GM12878 (cell line): ENCODE measurements around the gene UST. TPM values are rescaled to one million over a fixed set of nuclear protein-coding genes. Genes with fewer than 3 reads are reported as not detected.

Experiments
- BRCA1 ChIP-seq: IDR thresholded peaks from 2 replicates; pipeline ENCODE4 v1.6.1; 2011; ENCODE audit warnings: low read depth, low read length, improper control_type of control experiment
- CHD1 ChIP-seq: IDR thresholded peaks from 2 replicates; pipeline ENCODE4 v1.6.1; 2012; ENCODE audit warnings: low read depth, low read length, improper control_type of control experiment
- CREB1 ChIP-seq: IDR thresholded peaks from 2 replicates; pipeline ENCODE4 v1.6.1; 2012; ENCODE audit warnings: low read depth, mild to moderate bottlenecking, inconsistent platforms
- FOS ChIP-seq: IDR thresholded peaks from 3 replicates; pipeline ENCODE4 v1.6.1; 2011; ENCODE audit warnings: borderline replicate concordance; ENCODE audit not compliant: insufficient read length; ENCODE audit errors: extremely low read depth
- FOXM1 ChIP-seq: IDR thresholded peaks from 2 replicates; pipeline ENCODE4 v1.6.1; 2012; ENCODE audit warnings: low read depth, mild to moderate bottlenecking, inconsistent platforms, low read length, moderate library complexity
- HSF1 ChIP-seq: fragments of 150-350 bp; IDR thresholded peaks from 2 replicates; pipeline ENCODE4 v1.6.1; 2014; ENCODE audit warnings: mild to moderate bottlenecking, low read depth, low read length
- MLLT1 ChIP-seq: fragments of 450-650 bp; IDR thresholded peaks from 2 replicates; pipeline ENCODE4 v1.6.1; 2016; ENCODE audit warnings: mild to moderate bottlenecking
- MTA3 ChIP-seq: IDR thresholded peaks from 2 replicates; pipeline ENCODE4 v1.6.1; 2012; ENCODE audit warnings: low read length, inconsistent platforms, borderline replicate concordance
- MYC ChIP-seq: IDR thresholded peaks from 2 replicates; pipeline ENCODE4 v1.6.1; 2011; ENCODE audit warnings: mild to moderate bottlenecking, low read length, moderate library complexity, inconsistent platforms; ENCODE audit not compliant: insufficient read depth, insufficient replicate concordance, insufficient read length, severe bottlenecking
- PAX5 ChIP-seq: IDR thresholded peaks from 2 replicates; pipeline ENCODE4 v1.6.1; 2011; ENCODE audit warnings: low read depth, low read length, borderline replicate concordance
- PML ChIP-seq: IDR thresholded peaks from 2 replicates; pipeline ENCODE4 v1.6.1; 2012; ENCODE audit warnings: low read length, inconsistent platforms
- POLR2AphosphoS2 ChIP-seq: IDR thresholded peaks from 2 replicates; pipeline ENCODE4 v1.6.1; 2011; ENCODE audit warnings: low read depth, mild to moderate bottlenecking, low read length, improper control_type of control experiment, moderate library complexity
- RFX5 ChIP-seq: IDR thresholded peaks from 2 replicates; pipeline ENCODE4 v1.6.1; 2011; ENCODE audit warnings: low read depth, low read length, improper control_type of control experiment
- SREBF2 ChIP-seq: IDR thresholded peaks from 2 replicates; pipeline ENCODE4 v1.6.1; 2012; ENCODE audit warnings: mild to moderate bottlenecking, low read length
- ZNF207 ChIP-seq: fragments of 450-650 bp; IDR thresholded peaks from 2 replicates; pipeline ENCODE4 v1.6.1; 2014; ENCODE audit warnings: antibody characterized with exemption, mild to moderate bottlenecking, borderline replicate concordance
- ZSCAN29 ChIP-seq: fragments of 450-650 bp; IDR thresholded peaks from 2 replicates; pipeline ENCODE4 v1.6.1; 2017; ENCODE audit warnings: mild to moderate bottlenecking, moderate library complexity
- polyA plus RNA-seq, 11 experiments: library from polyadenylated mRNA; depleted of rRNA in 4 of 11; unstranded in 6 of 11; stranded (reverse) in 5 of 11; fragments of >200 nt; fragmentation: Nextera tagmentation in 4 of 11; fragmentation: Illumina TruSeq in 1 of 11; extraction: Ambion mirVana in 4 of 11; extraction: Trizol in 1 of 11; gene quantifications; 1 replicate in 1 of 11; 2 replicates in 10 of 11; pipeline versions ENCODE4 v1.2.1 to v1.2.3, GENCODE V29; 2011 to 2016; ENCODE audit warnings: inconsistent platforms in 2 of 11, missing spikeins in 2 of 11, low read depth in 1 of 11
- total RNA-seq, 4 experiments: library from RNA; depleted of rRNA in 3 of 4; stranded (reverse); fragments of >200 nt in 3 of 4; fragmentation: Illumina TruSeq in 1 of 4; extraction: Trizol in 1 of 4; gene quantifications; 2 replicates each; pipeline versions ENCODE4 v1.2.1 to v1.2.3, GENCODE V29; 2013 to 2021
- TF ChIP-seq, protein P1 (sequence below): fragments of 450-650 bp; formaldehyde crosslinking; IDR thresholded peaks from 2 replicates; pipeline ENCODE4 v1.4.0; 2022; ENCODE audit warnings: mild to moderate bottlenecking, moderate library complexity
- TF ChIP-seq, protein P2 (sequence below): IDR thresholded peaks from 2 replicates; pipeline ENCODE4 v1.6.1; 2012; ENCODE audit warnings: improper control_type of control experiment, low read depth, low read length; ENCODE audit not compliant: insufficient replicate concordance

The UST gene
- total and polyA plus RNA-seq, 10 of the 15 experiments (the other 5 are each of a cell fraction or from before 2014, with no cell fraction given): 0.74 to 43.3 (median 2.2) TPM

GRCh38 chr6:148760568-148761526 lies 14.0 kb downstream of the UST start (continued):
- no peak for TF ChIP-seq FOXM1
- TF ChIP-seq PML: no peak
- no peak for TF ChIP-seq CHD1
- no peak for TF ChIP-seq POLR2AphosphoS2
- no peak for TF ChIP-seq BRCA1
- TF ChIP-seq ZSCAN29: peak; percentile 84; the same call in 1 of the 2 replicates
- peak; percentile 69 for TF ChIP-seq MLLT1
- TF ChIP-seq MYC: no peak
- TF ChIP-seq PAX5: no peak; the same call in 1 of the 2 replicates
- TF ChIP-seq SREBF2: no peak
- no peak for TF ChIP-seq MTA3
- no peak for TF ChIP-seq RFX5
- TF ChIP-seq, protein P1, sequence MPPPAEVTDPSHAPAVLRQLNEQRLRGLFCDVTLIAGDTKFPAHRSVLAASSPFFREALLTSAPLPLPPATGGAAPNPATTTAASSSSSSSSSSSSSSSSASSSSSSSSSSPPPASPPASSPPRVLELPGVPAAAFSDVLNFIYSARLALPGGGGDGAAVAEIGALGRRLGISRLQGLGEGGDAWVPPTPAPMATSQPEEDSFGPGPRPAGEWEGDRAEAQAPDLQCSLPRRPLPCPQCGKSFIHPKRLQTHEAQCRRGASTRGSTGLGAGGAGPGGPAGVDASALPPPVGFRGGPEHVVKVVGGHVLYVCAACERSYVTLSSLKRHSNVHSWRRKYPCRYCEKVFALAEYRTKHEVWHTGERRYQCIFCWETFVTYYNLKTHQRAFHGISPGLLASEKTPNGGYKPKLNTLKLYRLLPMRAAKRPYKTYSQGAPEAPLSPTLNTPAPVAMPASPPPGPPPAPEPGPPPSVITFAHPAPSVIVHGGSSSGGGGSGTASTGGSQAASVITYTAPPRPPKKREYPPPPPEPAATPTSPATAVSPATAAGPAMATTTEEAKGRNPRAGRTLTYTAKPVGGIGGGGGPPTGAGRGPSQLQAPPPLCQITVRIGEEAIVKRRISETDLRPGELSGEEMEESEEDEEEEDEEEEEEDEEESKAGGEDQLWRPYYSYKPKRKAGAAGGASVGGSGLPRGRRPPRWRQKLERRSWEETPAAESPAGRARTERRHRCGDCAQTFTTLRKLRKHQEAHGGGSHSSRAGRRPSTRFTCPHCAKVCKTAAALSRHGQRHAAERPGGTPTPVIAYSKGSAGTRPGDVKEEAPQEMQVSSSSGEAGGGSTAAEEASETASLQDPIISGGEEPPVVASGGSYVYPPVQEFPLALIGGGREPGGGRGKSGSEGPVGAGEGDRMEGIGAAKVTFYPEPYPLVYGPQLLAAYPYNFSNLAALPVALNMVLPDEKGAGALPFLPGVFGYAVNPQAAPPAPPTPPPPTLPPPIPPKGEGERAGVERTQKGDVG: no peak
- TF ChIP-seq HSF1: no peak
- no peak for TF ChIP-seq FOS
- no peak for TF ChIP-seq CREB1
- TF ChIP-seq, protein P2, sequence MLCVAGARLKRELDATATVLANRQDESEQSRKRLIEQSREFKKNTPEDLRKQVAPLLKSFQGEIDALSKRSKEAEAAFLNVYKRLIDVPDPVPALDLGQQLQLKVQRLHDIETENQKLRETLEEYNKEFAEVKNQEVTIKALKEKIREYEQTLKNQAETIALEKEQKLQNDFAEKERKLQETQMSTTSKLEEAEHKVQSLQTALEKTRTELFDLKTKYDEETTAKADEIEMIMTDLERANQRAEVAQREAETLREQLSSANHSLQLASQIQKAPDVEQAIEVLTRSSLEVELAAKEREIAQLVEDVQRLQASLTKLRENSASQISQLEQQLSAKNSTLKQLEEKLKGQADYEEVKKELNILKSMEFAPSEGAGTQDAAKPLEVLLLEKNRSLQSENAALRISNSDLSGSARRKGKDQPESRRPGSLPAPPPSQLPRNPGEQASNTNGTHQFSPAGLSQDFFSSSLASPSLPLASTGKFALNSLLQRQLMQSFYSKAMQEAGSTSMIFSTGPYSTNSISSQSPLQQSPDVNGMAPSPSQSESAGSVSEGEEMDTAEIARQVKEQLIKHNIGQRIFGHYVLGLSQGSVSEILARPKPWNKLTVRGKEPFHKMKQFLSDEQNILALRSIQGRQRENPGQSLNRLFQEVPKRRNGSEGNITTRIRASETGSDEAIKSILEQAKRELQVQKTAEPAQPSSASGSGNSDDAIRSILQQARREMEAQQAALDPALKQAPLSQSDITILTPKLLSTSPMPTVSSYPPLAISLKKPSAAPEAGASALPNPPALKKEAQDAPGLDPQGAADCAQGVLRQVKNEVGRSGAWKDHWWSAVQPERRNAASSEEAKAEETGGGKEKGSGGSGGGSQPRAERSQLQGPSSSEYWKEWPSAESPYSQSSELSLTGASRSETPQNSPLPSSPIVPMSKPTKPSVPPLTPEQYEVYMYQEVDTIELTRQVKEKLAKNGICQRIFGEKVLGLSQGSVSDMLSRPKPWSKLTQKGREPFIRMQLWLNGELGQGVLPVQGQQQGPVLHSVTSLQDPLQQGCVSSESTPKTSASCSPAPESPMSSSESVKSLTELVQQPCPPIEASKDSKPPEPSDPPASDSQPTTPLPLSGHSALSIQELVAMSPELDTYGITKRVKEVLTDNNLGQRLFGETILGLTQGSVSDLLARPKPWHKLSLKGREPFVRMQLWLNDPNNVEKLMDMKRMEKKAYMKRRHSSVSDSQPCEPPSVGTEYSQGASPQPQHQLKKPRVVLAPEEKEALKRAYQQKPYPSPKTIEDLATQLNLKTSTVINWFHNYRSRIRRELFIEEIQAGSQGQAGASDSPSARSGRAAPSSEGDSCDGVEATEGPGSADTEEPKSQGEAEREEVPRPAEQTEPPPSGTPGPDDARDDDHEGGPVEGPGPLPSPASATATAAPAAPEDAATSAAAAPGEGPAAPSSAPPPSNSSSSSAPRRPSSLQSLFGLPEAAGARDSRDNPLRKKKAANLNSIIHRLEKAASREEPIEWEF: peak; percentile 46
- TF ChIP-seq ZNF207: peak; percentile 15; the same call in 1 of the 2 replicates
